Breast epithelium (tissue), 4 donors: ENCODE results near the gene KIR3DL3. TPM values are rescaled to one million over a fixed set of nuclear protein-coding genes. Genes with fewer than 3 reads are reported as not detected.
A peak's percentile ranks its signal among the peaks of the same experiment; 100 is the strongest.
"Not testable (repeated sequence)": the region's sequence is repeated elsewhere in the genome, so short reads cannot be mapped to it uniquely, and the experiment has no call there.

ENCODE experiments used
- DNase-seq, 2 donors: peaks; one replicate each; pipeline ENCODE4 v3.0.0-alpha.2; 2019; ENCODE audit warnings: low spot score in 2 of 2
- H3K27ac ChIP-seq, 2 donors: fragments of 200-600 bp; sonication (generic) in 1 of 2; one replicate each; pipeline ENCODE4 v1.5.1; 2016 to 2019; ENCODE audit warnings: mild to moderate bottlenecking in 1 of 2
- H3K27me3 ChIP-seq, 2 donors: fragments of 200-600 bp; sonication (generic) in 1 of 2; one replicate each; pipeline versions ENCODE4 v1.5.1 to v1.6.0; 2017 to 2019; ENCODE audit warnings: control low read depth in 1 of 2, mild to moderate bottlenecking in 1 of 2
- H3K36me3 ChIP-seq: fragments of 200-600 bp; one replicate; pipeline ENCODE4 v1.5.1; 2019
- H3K4me1 ChIP-seq, 2 donors: fragments of 200-600 bp; sonication (generic); one replicate each; pipeline ENCODE4 v1.5.1; 2016 to 2019; ENCODE audit warnings: control low read depth in 1 of 2
- H3K4me3 ChIP-seq, 3 donors: fragments of 200-600 bp; sonication (generic); 1 replicate in 2 of 3; 2 replicates in 1 of 3; pipeline ENCODE4 v1.5.1; 2016 to 2019; ENCODE audit warnings: mild to moderate bottlenecking in 3 of 3, moderate library complexity in 2 of 3
- H3K9me3 ChIP-seq, 2 donors: fragments of 200-600 bp; sonication (generic) in 1 of 2; one replicate each; pipeline ENCODE4 v1.5.1; 2016 to 2019; ENCODE audit warnings: control low read depth in 1 of 2
- POLR2A ChIP-seq: fragments of 450-650 bp; IDR thresholded peaks from one replicate; pipeline ENCODE4 v1.6.1; 2016; ENCODE audit warnings: antibody characterized with exemption, mild to moderate bottlenecking, moderate library complexity
- POLR2AphosphoS5 ChIP-seq, 3 donors: sonication (generic); formaldehyde crosslinking; IDR thresholded peaks; one replicate each; pipeline ENCODE4 v1.6.1; 2017; ENCODE audit warnings: antibody characterized with exemption in 3 of 3
- intact Hi-C: fragments of 100-400 bp; cut with DNase I; formaldehyde crosslinking; loops from one replicate; pipeline ENCODE4 v1.15.1; 2023; ENCODE audit warnings: low total_unique reads
- total RNA-seq, 3 donors: library from RNA; depleted of rRNA; stranded (reverse); fragments of >200 nt; gene quantifications; one replicate each; pipeline ENCODE4 v1.1.0, GENCODE V29; 2016
- TF ChIP-seq, protein P1 (sequence below), 3 donors: fragments of 450-650 bp; IDR thresholded peaks; one replicate each; pipeline ENCODE4 v1.5.1; 2016 to 2017; ENCODE audit warnings: antibody characterized with exemption in 3 of 3, mild to moderate bottlenecking in 3 of 3, moderate library complexity in 3 of 3

Gene KIR3DL3
- total RNA-seq, 3 donors from 2014 or later: not detected

DNA sequence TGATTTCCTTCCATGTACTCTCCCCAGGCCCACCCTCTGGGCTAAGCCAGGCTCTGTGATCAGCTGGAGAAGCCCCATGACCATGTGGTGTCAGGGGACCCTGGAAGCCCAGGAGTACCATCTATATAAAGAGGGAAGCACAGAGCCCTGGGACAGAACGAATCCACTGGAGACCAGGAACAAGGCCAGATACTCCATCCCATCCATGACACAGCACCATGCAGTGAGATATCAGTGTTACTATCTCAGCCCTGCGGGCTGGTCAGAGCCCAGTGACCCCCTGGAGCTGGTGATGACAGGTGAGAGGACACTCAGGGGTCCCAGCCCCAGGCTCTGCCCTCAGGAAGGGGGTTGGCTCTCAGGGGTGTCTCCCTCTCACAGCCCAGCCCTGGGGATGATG lies 27.5 kb upstream of the KIR3DL3 start:
- DNase-seq: no peak
- TF ChIP-seq POLR2AphosphoS5 (IDR thresholded peaks at IDR 0.05) (no peak), POLR2A (no peak)
- TF ChIP-seq, protein P1, sequence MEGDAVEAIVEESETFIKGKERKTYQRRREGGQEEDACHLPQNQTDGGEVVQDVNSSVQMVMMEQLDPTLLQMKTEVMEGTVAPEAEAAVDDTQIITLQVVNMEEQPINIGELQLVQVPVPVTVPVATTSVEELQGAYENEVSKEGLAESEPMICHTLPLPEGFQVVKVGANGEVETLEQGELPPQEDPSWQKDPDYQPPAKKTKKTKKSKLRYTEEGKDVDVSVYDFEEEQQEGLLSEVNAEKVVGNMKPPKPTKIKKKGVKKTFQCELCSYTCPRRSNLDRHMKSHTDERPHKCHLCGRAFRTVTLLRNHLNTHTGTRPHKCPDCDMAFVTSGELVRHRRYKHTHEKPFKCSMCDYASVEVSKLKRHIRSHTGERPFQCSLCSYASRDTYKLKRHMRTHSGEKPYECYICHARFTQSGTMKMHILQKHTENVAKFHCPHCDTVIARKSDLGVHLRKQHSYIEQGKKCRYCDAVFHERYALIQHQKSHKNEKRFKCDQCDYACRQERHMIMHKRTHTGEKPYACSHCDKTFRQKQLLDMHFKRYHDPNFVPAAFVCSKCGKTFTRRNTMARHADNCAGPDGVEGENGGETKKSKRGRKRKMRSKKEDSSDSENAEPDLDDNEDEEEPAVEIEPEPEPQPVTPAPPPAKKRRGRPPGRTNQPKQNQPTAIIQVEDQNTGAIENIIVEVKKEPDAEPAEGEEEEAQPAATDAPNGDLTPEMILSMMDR (IDR thresholded peaks at IDR 0.05): no peak
- intact Hi-C loops: no loop called here
- H3K36me3 ChIP-seq: no peaks in the 10 kb centered on the region
- no peaks in the 10 kb centered on the region for H3K4me1 ChIP-seq
- H3K4me3 ChIP-seq: no peak overlapping the region
- H3K9me3 ChIP-seq: no peaks in the 10 kb centered on the region
- no peak overlapping the region for H3K27ac ChIP-seq
- H3K27me3 ChIP-seq: peaks cover 0 to 30% of the 10 kb centered on the region in 2 donors

DNA sequence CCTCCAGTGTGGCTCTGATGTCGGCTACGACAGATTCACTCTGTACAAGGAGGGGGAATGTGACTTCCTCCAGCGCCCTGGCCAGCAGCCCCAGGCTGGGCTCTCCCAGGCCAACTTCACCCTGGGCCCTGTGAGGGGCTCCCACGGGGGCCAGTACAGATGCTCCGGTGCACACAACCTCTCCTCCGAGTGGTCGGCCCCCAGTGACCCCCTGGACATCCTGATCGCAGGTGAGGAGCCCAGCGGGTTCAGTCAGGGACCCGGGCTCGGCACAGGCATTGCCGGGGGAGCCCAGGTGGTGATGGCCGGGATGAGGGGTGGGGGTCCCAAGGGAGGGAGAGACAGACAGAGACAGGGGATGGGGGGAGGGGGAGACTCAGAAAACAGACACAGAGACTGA lies 26.5 kb upstream of the KIR3DL3 start:
- intact Hi-C loops, H3K4me3 ChIP-seq, DNase-seq, H3K36me3 ChIP-seq, H3K27ac ChIP-seq, H3K4me1 ChIP-seq, H3K9me3 ChIP-seq: not testable (repeated sequence)
- peaks cover 0 to 28% of the 10 kb centered on the region in 2 donors for H3K27me3 ChIP-seq

DNA sequence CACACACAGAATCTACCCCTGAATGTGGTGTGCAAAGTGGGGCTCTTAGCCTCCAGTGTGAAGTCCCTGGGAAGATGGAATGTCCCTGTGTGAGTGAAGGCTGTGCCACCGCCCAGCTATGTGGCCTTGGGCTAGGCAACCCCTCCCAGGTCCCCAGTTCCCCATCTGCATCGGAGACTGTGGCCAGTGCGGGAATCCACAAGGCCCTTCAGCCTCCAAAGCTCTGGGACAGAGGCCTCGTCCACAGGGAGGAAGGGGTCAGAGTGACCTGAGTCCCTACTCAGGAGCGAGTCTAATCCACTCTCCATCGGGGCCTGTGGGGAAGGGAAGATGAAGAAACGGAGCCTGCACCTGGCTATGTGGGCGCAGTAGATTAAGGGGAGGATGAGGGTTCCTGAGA lies 19.3 kb upstream of the KIR3DL3 start:
- intact Hi-C loops: no loop called here
- no peak overlapping the region for H3K4me3 ChIP-seq
- H3K36me3 ChIP-seq: no peaks in the 10 kb centered on the region
- no peaks in the 10 kb centered on the region for H3K9me3 ChIP-seq
- no peak overlapping the region for H3K27ac ChIP-seq
- H3K27me3 ChIP-seq: peaks cover 0 to 23% of the 10 kb centered on the region in 2 donors
- TF ChIP-seq, protein P1 (IDR thresholded peaks at IDR 0.05): no peak
- TF ChIP-seq POLR2AphosphoS5 (IDR thresholded peaks at IDR 0.05): no peak
- no peak for TF ChIP-seq POLR2A
- DNase-seq: no peak
- H3K4me1 ChIP-seq: no peaks in the 10 kb centered on the region

DNA sequence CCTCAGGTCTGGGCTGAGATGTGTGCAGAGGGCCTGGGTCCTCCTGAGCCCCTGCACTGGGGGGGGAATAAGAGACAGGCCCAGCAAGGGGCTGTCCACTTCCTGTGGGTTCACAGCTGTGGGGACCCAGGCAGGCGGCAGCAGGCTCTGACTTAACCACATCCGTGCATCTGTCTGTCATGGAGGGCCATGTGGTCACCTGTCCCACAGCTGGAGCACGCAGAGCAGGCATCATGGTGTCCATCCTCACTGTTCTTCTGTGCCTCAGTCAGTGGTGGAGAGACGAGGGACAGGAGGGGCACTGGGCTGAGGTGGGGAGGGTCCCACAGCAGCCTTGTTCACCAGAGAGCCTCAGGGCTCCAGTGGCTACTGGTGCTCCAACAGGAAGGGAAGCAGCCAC lies 16.3 kb upstream of the KIR3DL3 start:
- no peaks in the 10 kb centered on the region for H3K9me3 ChIP-seq
- no peaks in the 10 kb centered on the region for H3K4me1 ChIP-seq
- H3K36me3 ChIP-seq: no peaks in the 10 kb centered on the region
- no peak overlapping the region for H3K27ac ChIP-seq
- peaks cover 0 to 18% of the 10 kb centered on the region in 2 donors for H3K27me3 ChIP-seq
- TF ChIP-seq, protein P1 (IDR thresholded peaks at IDR 0.05): no peak
- no peak for TF ChIP-seq POLR2A
- no peak for TF ChIP-seq POLR2AphosphoS5 (IDR thresholded peaks at IDR 0.05)
- peak in 1 of 2 donors; percentile 43 for DNase-seq
- intact Hi-C loops: no loop called here
- no peak overlapping the region for H3K4me3 ChIP-seq

DNA sequence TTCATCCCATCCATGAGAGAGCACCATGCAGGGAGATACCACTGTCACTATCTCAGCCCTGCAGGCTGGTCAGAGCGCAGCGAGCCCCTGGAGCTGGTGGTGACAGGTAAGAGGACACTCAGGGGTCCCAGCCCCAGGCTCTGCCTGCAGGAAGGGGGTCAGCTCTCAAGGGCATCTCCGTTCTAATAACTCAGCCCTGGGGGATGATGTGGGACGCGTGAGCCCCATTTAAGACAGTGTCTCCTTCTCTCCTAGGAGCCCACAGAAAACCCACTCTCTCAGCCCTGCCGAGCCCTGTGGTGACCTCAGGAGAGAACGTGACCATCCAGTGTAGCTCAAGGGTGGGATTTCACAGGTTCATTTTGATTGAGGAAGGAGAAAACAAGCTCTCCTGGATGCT lies 15.5 kb upstream of the KIR3DL3 start:
- peak in 1 of 2 donors; percentile 33 for DNase-seq
- H3K27me3 ChIP-seq: peaks cover 0 to 18% of the 10 kb centered on the region in 2 donors
- H3K4me3 ChIP-seq: no peak overlapping the region
- H3K4me1 ChIP-seq: no peaks in the 10 kb centered on the region
- TF ChIP-seq, protein P1 (IDR thresholded peaks at IDR 0.05): no peak
- TF ChIP-seq POLR2A (no peak), POLR2AphosphoS5 (IDR thresholded peaks at IDR 0.05) (no peak)
- intact Hi-C loops: no loop called here
- no peaks in the 10 kb centered on the region for H3K9me3 ChIP-seq
- no peaks in the 10 kb centered on the region for H3K36me3 ChIP-seq
- H3K27ac ChIP-seq: no peak overlapping the region
